Natural killer cell (primary cell): ENCODE data around the gene ARID5B. TPM values are rescaled to one million over a fixed set of nuclear protein-coding genes. Genes with fewer than 3 reads are reported as not detected.

Experiments used
- ATAC-seq, 3 donors: fragments of 150-1000 bp in 2 of 3; fragments of 200-7000 bp in 1 of 3; cut with Tn5 transposase; 1 replicate in 1 of 3; 2 replicates in 2 of 3; pipeline ENCODE4 v1.10.0; 2021; ENCODE audit warnings: mild to moderate bottlenecking in 2 of 3, moderate library complexity in 2 of 3
- DNase-seq, 2 donors: peaks; one replicate each; pipeline versions ENCODE4 v3.0.0 to v3.0.0-alpha.2; 2013 to 2021; ENCODE audit warnings: mixed read lengths in 1 of 2
- H3K27ac ChIP-seq: one replicate; pipeline ENCODE4 v1.5.1; 2013; ENCODE audit warnings: mild to moderate bottlenecking, low read length
- H3K27me3 ChIP-seq: one replicate; pipeline ENCODE4 v1.6.1; 2013; ENCODE audit warnings: low read length; ENCODE audit not compliant: control insufficient read depth, insufficient read depth
- H3K36me3 ChIP-seq: one replicate; pipeline ENCODE4 v1.6.1; 2013; ENCODE audit warnings: low read length; ENCODE audit not compliant: control insufficient read depth, insufficient read depth
- H3K4me1 ChIP-seq: one replicate; pipeline ENCODE4 v1.6.1; 2013; ENCODE audit warnings: low read length; ENCODE audit not compliant: control insufficient read depth, insufficient read depth
- H3K4me3 ChIP-seq: one replicate; pipeline ENCODE4 v1.5.1; 2013; ENCODE audit warnings: low read length
- H3K9me3 ChIP-seq: one replicate; pipeline ENCODE4 v1.6.1; 2013; ENCODE audit warnings: low read length; ENCODE audit not compliant: control insufficient read depth, insufficient read depth
- H3K27ac Mint-ChIP-seq, 2 donors: one replicate each; pipeline ENCODE4 v1.8.0; 2022; ENCODE audit warnings: mild to moderate bottlenecking in 2 of 2, mixed read lengths in 2 of 2, moderate library complexity in 1 of 2
- H3K27me3 Mint-ChIP-seq, 2 donors: one replicate each; pipeline ENCODE4 v1.8.0; 2022; ENCODE audit warnings: low read depth in 2 of 2, mixed read lengths in 2 of 2
- H3K36me3 Mint-ChIP-seq: one replicate; pipeline ENCODE4 v1.8.0; 2022; ENCODE audit warnings: mixed read lengths
- H3K4me1 Mint-ChIP-seq, 2 donors: one replicate each; pipeline ENCODE4 v1.8.0; 2022; ENCODE audit warnings: mixed read lengths in 2 of 2
- H3K4me3 Mint-ChIP-seq: one replicate; pipeline ENCODE4 v1.8.0; 2022; ENCODE audit warnings: mild to moderate bottlenecking, moderate library complexity, mixed read lengths
- H3K9me3 Mint-ChIP-seq, 2 donors: one replicate each; pipeline ENCODE4 v1.8.0; 2022; ENCODE audit warnings: mixed read lengths in 2 of 2
- WGBS: methylation state at CpG from one replicate; pipeline ENCODE4 v1.1.7; 2013; ENCODE audit warnings: missing lambda C conversion rate; ENCODE audit not compliant: insufficient coverage; 5-methylcytosine and 5-hydroxymethylcytosine counted together
- intact Hi-C: fragments of 100-400 bp; cut with micrococcal nuclease; formaldehyde crosslinking; loops from one replicate; pipeline ENCODE4 v1.14.2; 2022
- total RNA-seq, 4 donors: library from RNA; stranded (reverse); fragments of 120-200 nt in 1 of 4; gene quantifications; one replicate each; pipeline versions ENCODE4 v1.2.3 to v1.2.4, GENCODE V29; 2013 to 2022
- TF ChIP-seq, protein P1 (sequence below): fragments of 200-600 bp; IDR thresholded peaks from one replicate; pipeline ENCODE4 v1.8.0; 2022; ENCODE audit warnings: antibody characterized with exemption

ARID5B gene
- total RNA-seq, 3 donors from 2014 or later (not counting 1 experiment from before 2014, with no cell fraction given): 22.3 to 44.3 (median 31.3) TPM

- intact Hi-C loops: no loop called here
Observed at GRCh38 chr10:62072901-62073300, 171.4 kb downstream of the ARID5B start.

GRCh38 chr10:62073429-62073828 is 171.9 kb downstream of the ARID5B start:
- H3K4me1 ChIP-seq: peaks cover 3% of the 10 kb centered on the region

More at GRCh38 chr10:62072901-62073300, 171.4 kb downstream of the ARID5B start:
- peaks cover 15 to 29% of the 10 kb centered on the region in 2 donors for H3K4me1 Mint-ChIP-seq
- no peaks in the 10 kb centered on the region for H3K27me3 Mint-ChIP-seq
- no peak overlapping the region for H3K4me3 Mint-ChIP-seq
- Histone ChIP-seq H3K27ac (no peak overlapping the region), H3K27me3 (no peaks in the 10 kb centered on the region), H3K4me1 (peaks cover 3% of the 10 kb centered on the region), H3K4me3 (no peak overlapping the region), H3K9me3 (no peaks in the 10 kb centered on the region), H3K36me3 (peaks cover 47% of the 10 kb centered on the region)
- H3K27ac Mint-ChIP-seq: peak overlapping the region in 1 of 2 donors; percentile 69
- no peaks in the 10 kb centered on the region for H3K9me3 Mint-ChIP-seq
- no peak for DNase-seq
- no peak for ATAC-seq
- WGBS: no CpG with 5 or more reads among the region's 2 CpGs
- H3K36me3 Mint-ChIP-seq: peaks cover 29% of the 10 kb centered on the region
- TF ChIP-seq, protein P1, sequence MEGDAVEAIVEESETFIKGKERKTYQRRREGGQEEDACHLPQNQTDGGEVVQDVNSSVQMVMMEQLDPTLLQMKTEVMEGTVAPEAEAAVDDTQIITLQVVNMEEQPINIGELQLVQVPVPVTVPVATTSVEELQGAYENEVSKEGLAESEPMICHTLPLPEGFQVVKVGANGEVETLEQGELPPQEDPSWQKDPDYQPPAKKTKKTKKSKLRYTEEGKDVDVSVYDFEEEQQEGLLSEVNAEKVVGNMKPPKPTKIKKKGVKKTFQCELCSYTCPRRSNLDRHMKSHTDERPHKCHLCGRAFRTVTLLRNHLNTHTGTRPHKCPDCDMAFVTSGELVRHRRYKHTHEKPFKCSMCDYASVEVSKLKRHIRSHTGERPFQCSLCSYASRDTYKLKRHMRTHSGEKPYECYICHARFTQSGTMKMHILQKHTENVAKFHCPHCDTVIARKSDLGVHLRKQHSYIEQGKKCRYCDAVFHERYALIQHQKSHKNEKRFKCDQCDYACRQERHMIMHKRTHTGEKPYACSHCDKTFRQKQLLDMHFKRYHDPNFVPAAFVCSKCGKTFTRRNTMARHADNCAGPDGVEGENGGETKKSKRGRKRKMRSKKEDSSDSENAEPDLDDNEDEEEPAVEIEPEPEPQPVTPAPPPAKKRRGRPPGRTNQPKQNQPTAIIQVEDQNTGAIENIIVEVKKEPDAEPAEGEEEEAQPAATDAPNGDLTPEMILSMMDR: no peak

DNA sequence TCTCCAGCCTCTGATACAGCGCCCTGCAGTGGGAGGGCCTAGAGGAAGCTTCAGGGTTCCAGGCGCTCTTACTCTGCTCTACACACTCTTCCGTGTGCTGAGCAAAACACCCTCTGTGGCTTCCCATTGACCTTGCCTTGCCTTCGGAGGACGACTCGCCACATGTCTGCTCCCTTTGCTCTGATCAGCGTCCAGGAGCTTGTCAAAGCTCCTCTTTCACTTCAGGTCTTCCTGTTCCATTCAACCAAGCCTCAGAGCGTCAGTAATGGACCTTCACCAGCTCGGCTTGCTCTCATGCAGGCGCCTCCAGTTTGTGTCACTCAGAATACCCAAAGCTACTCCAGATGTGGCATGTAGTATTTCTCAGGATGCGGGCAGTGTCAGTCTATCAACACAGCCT is 173.9 kb downstream of the ARID5B start:
- H3K27me3 Mint-ChIP-seq: no peaks in the 10 kb centered on the region
- Histone ChIP-seq H3K27ac (no peak overlapping the region), H3K4me1 (peaks cover 6% of the 10 kb centered on the region), H3K4me3 (no peak overlapping the region), H3K36me3 (peaks cover 38% of the 10 kb centered on the region), H3K9me3 (no peaks in the 10 kb centered on the region), H3K27me3 (no peaks in the 10 kb centered on the region)
- peaks cover 17 to 29% of the 10 kb centered on the region in 2 donors for H3K4me1 Mint-ChIP-seq
- no peak overlapping the region for H3K4me3 Mint-ChIP-seq
- H3K36me3 Mint-ChIP-seq: peaks cover 29% of the 10 kb centered on the region
- H3K27ac Mint-ChIP-seq: no peak overlapping the region
- no peak for ATAC-seq
- intact Hi-C loops: no loop called here
- WGBS: 93% methylated on average over 11 of the region's 11 CpGs
- H3K9me3 Mint-ChIP-seq: no peaks in the 10 kb centered on the region
- DNase-seq: no peak
- TF ChIP-seq, protein P1: no peak

More at GRCh38 chr10:62073429-62073828, 171.9 kb downstream of the ARID5B start:
- Histone ChIP-seq H3K4me3 (no peak overlapping the region), H3K9me3 (no peaks in the 10 kb centered on the region), H3K27me3 (no peaks in the 10 kb centered on the region), H3K36me3 (peaks cover 47% of the 10 kb centered on the region), H3K27ac (no peak overlapping the region)
- peak overlapping the region in 1 of 2 donors; percentile 69 for H3K27ac Mint-ChIP-seq
- H3K4me3 Mint-ChIP-seq: no peak overlapping the region
- 89% methylated on average over 2 of the region's 3 CpGs for WGBS
- DNase-seq (no peak), ATAC-seq (no peak)
- TF ChIP-seq, protein P1: no peak
- no peaks in the 10 kb centered on the region for H3K27me3 Mint-ChIP-seq
- peaks cover 29% of the 10 kb centered on the region for H3K36me3 Mint-ChIP-seq
- peaks cover 15 to 29% of the 10 kb centered on the region in 2 donors for H3K4me1 Mint-ChIP-seq
- intact Hi-C loops: no loop called here
- H3K9me3 Mint-ChIP-seq: no peaks in the 10 kb centered on the region

GRCh38 chr10:62075912-62076311 is 174.4 kb downstream of the ARID5B start:
- intact Hi-C loops: no loop called here
- Mint-ChIP-seq H3K4me3 (no peak overlapping the region), H3K36me3 (peaks cover 29% of the 10 kb centered on the region), H3K9me3 (no peaks in the 10 kb centered on the region), H3K4me1 (peaks cover 18 to 29% of the 10 kb centered on the region in 2 donors), H3K27ac (no peak overlapping the region), H3K27me3 (no peaks in the 10 kb centered on the region)
- H3K27me3 ChIP-seq: no peaks in the 10 kb centered on the region
- WGBS: over 99% methylated on average over 7 of the region's 8 CpGs
- H3K27ac ChIP-seq: no peak overlapping the region
- no peak overlapping the region for H3K4me3 ChIP-seq
- DNase-seq (no peak), ATAC-seq (no peak)
- no peaks in the 10 kb centered on the region for H3K9me3 ChIP-seq
- TF ChIP-seq, protein P1: no peak
- peaks cover 34% of the 10 kb centered on the region for H3K36me3 ChIP-seq
- peaks cover 6% of the 10 kb centered on the region for H3K4me1 ChIP-seq
